CD4-positive, alpha-beta T cell treated with Interleukin-17A for 4 hours (primary cell): ENCODE results near the gene LANCL1.

ENCODE experiments used
- DNase-seq: peaks from one replicate; pipeline ENCODE4 v3.0.0-alpha.2; 2020; ENCODE audit warnings: mixed read lengths

Gene LANCL1

GRCh38 chr2:210388148-210388547, 88.4 kb downstream of the LANCL1 start:
- DNase-seq = no peak

- no peak for DNase-seq
These were observed 89.5 kb downstream of the LANCL1 start for GRCh38 chr2:210387074-210387473.
